Smooth muscle cell (in vitro differentiated cells): ENCODE data around the gene SPEG. TPM values are rescaled to one million over a fixed set of nuclear protein-coding genes. Genes with fewer than 3 reads are reported as not detected.

Source experiments
- DNase-seq: peaks from one replicate; lab custom pipeline; 2025; ENCODE audit not compliant: unreplicated experiment; lab: John Stamatoyannopoulos, UW
- H2AFZ ChIP-seq: fragments of 200-600 bp; sonication (generic); 2 replicates; pipeline ENCODE4 v1.6.0; 2016; ENCODE audit warnings: antibody characterized with exemption, low read depth, mild to moderate bottlenecking
- H3F3A ChIP-seq: fragments of 200-600 bp; sonication (generic); 2 replicates; pipeline ENCODE4 v1.6.0; 2017; ENCODE audit warnings: antibody characterized with exemption, low read depth
- H3K27ac ChIP-seq: fragments of 200-600 bp; sonication (generic); 2 replicates; pipeline ENCODE4 v1.5.1; 2016; ENCODE audit warnings: low read depth, mild to moderate bottlenecking
- H3K27me3 ChIP-seq: fragments of 200-600 bp; sonication (generic); 2 replicates; pipeline ENCODE4 v1.6.1; 2016; ENCODE audit warnings: low read depth, mild to moderate bottlenecking
- H3K36me3 ChIP-seq: fragments of 200-600 bp; sonication (generic); 2 replicates; pipeline ENCODE4 v1.5.1; 2016; ENCODE audit warnings: low read depth
- H3K4me1 ChIP-seq: fragments of 200-600 bp; sonication (generic); 2 replicates; pipeline ENCODE4 v1.5.1; 2016; ENCODE audit warnings: low read depth
- H3K4me2 ChIP-seq: fragments of 200-600 bp; sonication (generic); 2 replicates; pipeline ENCODE4 v1.6.0; 2016; ENCODE audit warnings: mild to moderate bottlenecking
- H3K4me3 ChIP-seq: fragments of 200-600 bp; sonication (generic); 2 replicates; pipeline ENCODE4 v1.5.1; 2016; ENCODE audit warnings: mild to moderate bottlenecking
- H3K79me2 ChIP-seq: fragments of 200-600 bp; sonication (generic); 2 replicates; pipeline ENCODE4 v1.6.0; 2016; ENCODE audit warnings: low read depth, mild to moderate bottlenecking
- H3K9ac ChIP-seq: fragments of 200-600 bp; sonication (generic); 2 replicates; pipeline ENCODE4 v1.6.0; 2016; ENCODE audit warnings: low read depth
- H3K9me3 ChIP-seq: fragments of 200-600 bp; sonication (generic); replicated peaks from 2 replicates; pipeline ENCODE4 v1.5.1; 2016; ENCODE audit warnings: low read depth
- H4K20me1 ChIP-seq: fragments of 200-600 bp; sonication (generic); 2 replicates; pipeline ENCODE4 v1.6.0; 2016; ENCODE audit warnings: low read depth
- CTCF ChIP-seq: fragments of 200-600 bp; sonication (generic); IDR thresholded peaks from 2 replicates; pipeline ENCODE4 v1.5.1; 2017; ENCODE audit warnings: borderline replicate concordance, mild to moderate bottlenecking, antibody characterized with exemption; ENCODE audit not compliant: insufficient read depth, poor library complexity, severe bottlenecking
- WGBS: methylation state at CpG from one replicate; pipeline ENCODE4 v1.1.7; 2016; ENCODE audit warnings: low lambda C conversion rate; 5-methylcytosine and 5-hydroxymethylcytosine counted together
- polyA plus RNA-seq: library from polyadenylated mRNA; unstranded; fragments of >200 nt; fragmentation: Nextera tagmentation; extraction: Ambion mirVana; gene quantifications from 2 replicates; pipeline ENCODE4 v1.2.1, GENCODE V29; 2016
- total RNA-seq: library from RNA; depleted of rRNA; stranded (reverse); fragments of >200 nt; gene quantifications from 2 replicates; pipeline ENCODE4 v1.2.3, GENCODE V29; 2014

SPEG gene
- total and polyA plus RNA-seq, 2 experiments from 2014 or later, result 14.9 to 37.8 TPM

GRCh38 chr2:219536425-219536824 is 101.8 kb downstream of the SPEG start:
- Histone ChIP-seq H3K4me1 (peaks cover 4% of the 10 kb centered on the region), H3K27ac (no peak overlapping the region), H3F3A (no peaks in the 10 kb centered on the region), H3K36me3 (no peaks in the 10 kb centered on the region), H3K4me2 (no peak overlapping the region), H3K79me2 (no peaks in the 10 kb centered on the region), H3K27me3 (no peaks in the 10 kb centered on the region), H4K20me1 (peaks cover 37% of the 10 kb centered on the region), H2AFZ (no peak overlapping the region), H3K4me3 (no peak overlapping the region), H3K9ac (no peak overlapping the region), H3K9me3 (no peaks in the 10 kb centered on the region)
- WGBS, result 94% methylated on average over 12 of the region's 16 CpGs
- no peak for DNase-seq
- TF ChIP-seq CTCF, result no peak

GRCh38 chr2:219536967-219537366 is 102.3 kb downstream of the SPEG start:
- WGBS, result 77% methylated on average over 9 of the region's 9 CpGs

GRCh38 chr2:219537657-219538488 is 103.2 kb downstream of the SPEG start:
- H3K9ac ChIP-seq, result no peak overlapping the region
- H2AFZ ChIP-seq, result no peak overlapping the region
- DNase-seq, result no peak
- H3K36me3 ChIP-seq, result no peaks in the 10 kb centered on the region
- H3K27ac ChIP-seq, result no peak overlapping the region
- H3F3A ChIP-seq, result no peaks in the 10 kb centered on the region
- H3K4me1 ChIP-seq, result peaks cover 11% of the 10 kb centered on the region
- H4K20me1 ChIP-seq, result peaks cover 51% of the 10 kb centered on the region
- no peak for TF ChIP-seq CTCF
- H3K79me2 ChIP-seq, result peaks cover 9% of the 10 kb centered on the region
- no peak overlapping the region for H3K4me3 ChIP-seq
- H3K4me2 ChIP-seq, result no peak overlapping the region
- H3K27me3 ChIP-seq, result no peaks in the 10 kb centered on the region
- 58% methylated on average over 14 of the region's 15 CpGs for WGBS
- no peaks in the 10 kb centered on the region for H3K9me3 ChIP-seq

More at GRCh38 chr2:219536967-219537366, 102.3 kb downstream of the SPEG start:
- no peak overlapping the region for H2AFZ ChIP-seq
- no peak overlapping the region for H3K27ac ChIP-seq
- H3K4me3 ChIP-seq, result no peak overlapping the region
- no peaks in the 10 kb centered on the region for H3K36me3 ChIP-seq
- H3K27me3 ChIP-seq, result no peaks in the 10 kb centered on the region
- peaks cover 5% of the 10 kb centered on the region for H3K4me1 ChIP-seq
- H3K9ac ChIP-seq, result no peak overlapping the region
- H3K4me2 ChIP-seq, result no peak overlapping the region
- no peaks in the 10 kb centered on the region for H3F3A ChIP-seq
- no peak for TF ChIP-seq CTCF
- H3K9me3 ChIP-seq, result no peaks in the 10 kb centered on the region
- no peak for DNase-seq
- H4K20me1 ChIP-seq, result peaks cover 42% of the 10 kb centered on the region
- H3K79me2 ChIP-seq, result peaks cover 2% of the 10 kb centered on the region
